SK-N-SH (cell line): Measurements from ENCODE around the gene OR2J2. TPM values are rescaled to one million over a fixed set of nuclear protein-coding genes. Genes with fewer than 3 reads are reported as not detected.
"Not testable (repeated sequence)": the region's sequence is repeated elsewhere in the genome, so short reads cannot be mapped to it uniquely, and the experiment has no call there.

Experiments used
- CTCF ChIA-PET: fragments of 300-600, 350-600 bp; formaldehyde crosslinking; extraction: SDS; loops from one replicate; lab custom pipeline; 2021; lab: Yijun Ruan, JAX
- POLR2A ChIA-PET: fragments of 350-600 bp; sonication (Branson Sonifier 250); formaldehyde crosslinking; extraction: SDS; loops from one replicate; lab custom pipeline; 2020; ENCODE audit warnings: antibody characterized with exemption, inconsistent platforms; lab: Yijun Ruan, JAX
- DNase-seq: peaks from one replicate; pipeline ENCODE4 v3.0.0; 2012
- H2AFZ ChIP-seq: fragments of 200-600 bp; sonication (generic); 2 replicates; pipeline ENCODE4 v1.8.1; 2016; ENCODE audit warnings: antibody characterized with exemption, mild to moderate bottlenecking, low read depth
- H3F3A ChIP-seq: fragments of 200-600 bp; sonication (generic); replicated peaks from 2 replicates; pipeline ENCODE3; 2016; ENCODE audit warnings: antibody characterized with exemption, mild to moderate bottlenecking; ENCODE audit not compliant: insufficient read depth
- H3K27ac ChIP-seq, 2 experiments: fragments of 200-500 bp in 1 of 2; fragments of 200-600 bp in 1 of 2; sonication (Bioruptor generic) in 1 of 2; sonication (generic), shearing (Covaris generic) in 1 of 2; 2 replicates each; pipeline versions ENCODE4 v1.5.1 to v1.6.1; 2014 to 2016; ENCODE audit warnings: low read depth in 2 of 2, inconsistent platforms in 1 of 2, low read length in 1 of 2, mild to moderate bottlenecking in 1 of 2, mixed read lengths in 1 of 2
- H3K27me3 ChIP-seq: fragments of 200-600 bp; sonication (generic), shearing (Covaris generic); 2 replicates; pipeline ENCODE4 v1.6.1; 2016; ENCODE audit warnings: mixed run types; ENCODE audit not compliant: insufficient read depth
- H3K36me3 ChIP-seq, 2 experiments: fragments of 200-500 bp in 1 of 2; fragments of 200-600 bp in 1 of 2; sonication (Bioruptor generic) in 1 of 2; sonication (generic) in 1 of 2; replicated peaks in 1 of 2; 2 replicates each; pipeline versions ENCODE3 to v1.5.1; 2014 to 2016; ENCODE audit warnings: low read length in 1 of 2, mild to moderate bottlenecking in 1 of 2; ENCODE audit not compliant: insufficient read depth in 2 of 2, control insufficient read depth in 1 of 2
- H3K4me1 ChIP-seq, 2 experiments: fragments of 200-500 bp in 1 of 2; fragments of 200-600 bp in 1 of 2; sonication (Bioruptor generic) in 1 of 2; sonication (generic), shearing (Covaris generic) in 1 of 2; 2 replicates each; pipeline versions ENCODE4 v1.5.1 to v1.6.1; 2014 to 2016; ENCODE audit warnings: low read depth in 1 of 2, low read length in 1 of 2, mixed run types in 1 of 2; ENCODE audit not compliant: insufficient read depth in 2 of 2, control insufficient read depth in 1 of 2
- H3K4me2 ChIP-seq: fragments of 200-600 bp; sonication (generic), shearing (Covaris generic); 2 replicates; pipeline ENCODE4 v1.6.1; 2017; ENCODE audit warnings: mixed run types
- H3K4me3 ChIP-seq, 2 experiments: fragments of 200-500 bp in 1 of 2; fragments of 200-600 bp in 1 of 2; sonication (Bioruptor generic) in 1 of 2; sonication (generic), shearing (Covaris generic) in 1 of 2; 2 replicates each; pipeline versions ENCODE4 v1.5.1 to v1.8.1; 2014 to 2016; ENCODE audit warnings: low read depth in 2 of 2, inconsistent platforms in 1 of 2, low read length in 1 of 2, mild to moderate bottlenecking in 1 of 2, mixed read lengths in 1 of 2, moderate library complexity in 1 of 2
- H3K79me2 ChIP-seq: fragments of 200-600 bp; sonication (generic); 2 replicates; pipeline ENCODE4 v1.8.1; 2017; ENCODE audit warnings: mild to moderate bottlenecking; ENCODE audit not compliant: insufficient read depth
- H3K9ac ChIP-seq: fragments of 200-600 bp; sonication (generic); 2 replicates; pipeline ENCODE4 v1.6.1; 2017; ENCODE audit warnings: mixed run types
- H3K9me2 ChIP-seq: fragments of 200-600 bp; sonication (generic); 2 replicates; pipeline ENCODE4 v1.6.1; 2017; ENCODE audit warnings: mixed run types
- H3K9me3 ChIP-seq: fragments of 200-600 bp; sonication (generic); 2 replicates; pipeline ENCODE4 v1.6.1; 2017; ENCODE audit warnings: mixed run types, mild to moderate bottlenecking, moderate library complexity
- H4K20me1 ChIP-seq: fragments of 200-600 bp; sonication (generic); 2 replicates; pipeline ENCODE4 v1.6.1; 2017; ENCODE audit warnings: mild to moderate bottlenecking, mixed run types; ENCODE audit not compliant: insufficient read depth
- GATA2 ChIP-seq: sonication (generic); formaldehyde crosslinking; IDR thresholded peaks from 2 replicates; pipeline ENCODE4 v1.5.0; 2020; ENCODE audit warnings: mild to moderate bottlenecking, missing genetic modification reagents
- WGBS: methylation state at CpG from one replicate; pipeline ENCODE4 v1.1.6; 2017; ENCODE audit warnings: low lambda C conversion rate; 5-methylcytosine and 5-hydroxymethylcytosine counted together
- polyA plus RNA-seq, 3 experiments: library from polyadenylated mRNA; depleted of rRNA; stranded (reverse); fragments of >200 nt; gene quantifications; 2 replicates each; pipeline ENCODE4 v1.2.3, GENCODE V29; 2012

The OR2J2 gene
- polyA plus RNA-seq, 1 of the 3 experiments (the other 2 are of a cell fraction) = not detected

GRCh38 chr6:29216528-29216927 is 45.8 kb downstream of the OR2J2 start:
- H3F3A ChIP-seq = no peaks in the 10 kb centered on the region
- H2AFZ ChIP-seq = no peak overlapping the region
- no peaks in the 10 kb centered on the region for H3K9me2 ChIP-seq
- ChIA-PET POLR2A (no interaction called here), CTCF (no interaction called here)
- no peaks in the 10 kb centered on the region for H4K20me1 ChIP-seq
- no peaks in the 10 kb centered on the region for H3K79me2 ChIP-seq
- H3K4me2 ChIP-seq = no peak overlapping the region
- H3K27ac ChIP-seq = no peak overlapping the region
- no peak for DNase-seq
- no peak overlapping the region for H3K9ac ChIP-seq
- no peaks in the 10 kb centered on the region for H3K4me1 ChIP-seq
- H3K4me3 ChIP-seq = no peak overlapping the region
- TF ChIP-seq GATA2 (CRISPR knock-in tag) = no peak
- no peaks in the 10 kb centered on the region for H3K9me3 ChIP-seq
- H3K36me3 ChIP-seq = no peaks in the 10 kb centered on the region
- no peaks in the 10 kb centered on the region for H3K27me3 ChIP-seq

GRCh38 chr6:29217242-29217641 is 46.5 kb downstream of the OR2J2 start:
- H4K20me1 ChIP-seq, H3K79me2 ChIP-seq, H3K4me2 ChIP-seq, H3K4me3 ChIP-seq, H2AFZ ChIP-seq, H3K4me1 ChIP-seq, DNase-seq, H3K9me2 ChIP-seq, CTCF ChIA-PET, H3K36me3 ChIP-seq, H3K27me3 ChIP-seq, POLR2A ChIA-PET, H3K9ac ChIP-seq, H3K27ac ChIP-seq, H3K9me3 ChIP-seq, H3F3A ChIP-seq: not testable (repeated sequence)
- 0% methylated on average over 1 of the region's 2 CpGs for WGBS

GRCh38 chr6:29218056-29218455 is 47.3 kb downstream of the OR2J2 start:
- H3K4me1 ChIP-seq, H3K27me3 ChIP-seq, H3K4me2 ChIP-seq, H3K9me3 ChIP-seq, POLR2A ChIA-PET, H3K79me2 ChIP-seq, H3K36me3 ChIP-seq, H2AFZ ChIP-seq, H3K9ac ChIP-seq, H3F3A ChIP-seq, H3K4me3 ChIP-seq, H3K27ac ChIP-seq, H3K9me2 ChIP-seq, H4K20me1 ChIP-seq, DNase-seq, CTCF ChIA-PET: not testable (repeated sequence)
- WGBS = 0% methylated on average over 1 of the region's 1 CpG

Other genes with a start within 250 kb of the OR2J2 start
- 43.8 and 67.4 TPM in 2 replicates for gene TRIM27, start 246.9 kb upstream of the OR2J2 start, polyA plus RNA-seq (2012; rRNA removed)
- 0.16 and 0.21 TPM in 2 replicates for gene ZNF311, start 165.6 kb upstream of the OR2J2 start, polyA plus RNA-seq (2012; rRNA removed)
- gene OR2W1, start 125.7 kb upstream of the OR2J2 start, polyA plus RNA-seq (2012; rRNA removed) = not detected in 2 replicates
- not detected in 2 replicates for gene OR2B3, start 83.6 kb upstream of the OR2J2 start, polyA plus RNA-seq (2012; rRNA removed)
- gene OR2J1, start 71.4 kb upstream of the OR2J2 start, polyA plus RNA-seq (2012; rRNA removed) = not detected in 2 replicates
- gene OR2J3, start 62.8 kb upstream of the OR2J2 start, polyA plus RNA-seq (2012; rRNA removed) = not detected in 2 replicates
- not detected in 2 replicates for gene OR14J1, start 130.8 kb downstream of the OR2J2 start, polyA plus RNA-seq (2012; rRNA removed)
- not detected in 2 replicates for gene OR5V1, start 198.0 kb downstream of the OR2J2 start, polyA plus RNA-seq (2012; rRNA removed)
- gene OR12D3, start 204.4 kb downstream of the OR2J2 start, polyA plus RNA-seq (2012; rRNA removed) = not detected in 2 replicates
- not detected in 2 replicates for gene OR12D2, start 224.7 kb downstream of the OR2J2 start, polyA plus RNA-seq (2012; rRNA removed)
- gene OR12D1, start 244.0 kb downstream of the OR2J2 start, polyA plus RNA-seq (2012; rRNA removed) = not detected in 2 replicates